Measurements from ENCODE around the gene EIF4E3. TPM values are rescaled to one million over a fixed set of nuclear protein-coding genes. Genes with fewer than 3 reads are reported as not detected.

Gene EIF4E3
- total RNA-seq, 2 donors from 2014 or later, result 19.2 to 26.0 TPM

- Histone ChIP-seq H3K4me3 (no peak overlapping the region), H3K36me3 (no peaks in the 10 kb centered on the region), H3K4me1 (replicated peaks) (no peaks in the 10 kb centered on the region), H3K27ac (no peak overlapping the region), H3K9me3 (no peaks in the 10 kb centered on the region), H3K27me3 (replicated peaks; ENCODE audit: insufficient read depth) (no peaks in the 10 kb centered on the region)
- intact Hi-C loops (cut with DNase I), result no loop called here
- DNase-seq (ENCODE audit: low spot score), result no peak
- WGBS, result 86% methylated on average over 5 of the region's 5 CpGs
- no peak for TF ChIP-seq POLR2AphosphoS5 (IDR thresholded peaks at IDR 0.05)
- TF ChIP-seq, protein P1, sequence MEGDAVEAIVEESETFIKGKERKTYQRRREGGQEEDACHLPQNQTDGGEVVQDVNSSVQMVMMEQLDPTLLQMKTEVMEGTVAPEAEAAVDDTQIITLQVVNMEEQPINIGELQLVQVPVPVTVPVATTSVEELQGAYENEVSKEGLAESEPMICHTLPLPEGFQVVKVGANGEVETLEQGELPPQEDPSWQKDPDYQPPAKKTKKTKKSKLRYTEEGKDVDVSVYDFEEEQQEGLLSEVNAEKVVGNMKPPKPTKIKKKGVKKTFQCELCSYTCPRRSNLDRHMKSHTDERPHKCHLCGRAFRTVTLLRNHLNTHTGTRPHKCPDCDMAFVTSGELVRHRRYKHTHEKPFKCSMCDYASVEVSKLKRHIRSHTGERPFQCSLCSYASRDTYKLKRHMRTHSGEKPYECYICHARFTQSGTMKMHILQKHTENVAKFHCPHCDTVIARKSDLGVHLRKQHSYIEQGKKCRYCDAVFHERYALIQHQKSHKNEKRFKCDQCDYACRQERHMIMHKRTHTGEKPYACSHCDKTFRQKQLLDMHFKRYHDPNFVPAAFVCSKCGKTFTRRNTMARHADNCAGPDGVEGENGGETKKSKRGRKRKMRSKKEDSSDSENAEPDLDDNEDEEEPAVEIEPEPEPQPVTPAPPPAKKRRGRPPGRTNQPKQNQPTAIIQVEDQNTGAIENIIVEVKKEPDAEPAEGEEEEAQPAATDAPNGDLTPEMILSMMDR (IDR thresholded peaks at IDR 0.05), result no peak
- no peak for TF ChIP-seq POLR2A (IDR thresholded peaks at IDR 0.05)
Observed at GRCh38 chr3:71705681-71706080, 19.5 kb downstream of the EIF4E3 start.

DNA sequence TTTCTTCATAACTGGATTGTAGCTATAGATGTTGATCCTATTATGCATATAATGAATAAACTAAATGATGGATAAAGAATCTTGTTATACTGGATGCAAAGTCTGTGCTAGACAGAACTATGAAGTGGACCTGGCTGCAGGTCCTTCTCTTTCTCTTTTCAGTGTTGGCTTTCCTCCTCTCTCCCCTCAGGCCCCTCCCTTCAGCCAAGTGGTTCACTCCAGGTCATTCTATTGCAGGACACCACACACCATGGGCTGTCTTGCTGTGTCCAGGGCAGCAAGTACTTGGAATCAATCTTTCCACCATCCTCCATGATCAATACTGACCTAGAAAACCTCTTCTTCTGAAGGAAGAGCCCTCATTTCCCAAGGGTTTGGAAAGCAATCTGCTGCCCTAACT lies 20.3 kb downstream of the EIF4E3 start:
- no peak overlapping the region for H3K4me3 ChIP-seq
- H3K36me3 ChIP-seq, result no peaks in the 10 kb centered on the region
- DNase-seq (ENCODE audit: low spot score), result no peak
- no peaks in the 10 kb centered on the region for H3K27me3 ChIP-seq (replicated peaks; ENCODE audit: insufficient read depth)
- H3K27ac ChIP-seq, result no peak overlapping the region
- TF ChIP-seq, protein P1 (IDR thresholded peaks at IDR 0.05), result no peak
- no peak for TF ChIP-seq POLR2A (IDR thresholded peaks at IDR 0.05)
- TF ChIP-seq POLR2AphosphoS5 (IDR thresholded peaks at IDR 0.05), result no peak
- intact Hi-C loops (cut with DNase I), result no loop called here
- no peaks in the 10 kb centered on the region for H3K4me1 ChIP-seq (replicated peaks)
- H3K9me3 ChIP-seq, result no peaks in the 10 kb centered on the region

- intact Hi-C loops (cut with DNase I), result no loop called here
- no peak overlapping the region for H3K4me3 ChIP-seq
- DNase-seq (ENCODE audit: low spot score), result no peak
- WGBS, result 54% methylated on average over 2 of the region's 2 CpGs
- H3K27ac ChIP-seq, result no peak overlapping the region
- no peaks in the 10 kb centered on the region for H3K9me3 ChIP-seq
- TF ChIP-seq POLR2A (IDR thresholded peaks at IDR 0.05) (no peak), POLR2AphosphoS5 (IDR thresholded peaks at IDR 0.05) (no peak)
- TF ChIP-seq, protein P1 (IDR thresholded peaks at IDR 0.05), result no peak
- no peaks in the 10 kb centered on the region for H3K36me3 ChIP-seq
- H3K4me1 ChIP-seq (replicated peaks), result no peaks in the 10 kb centered on the region
- H3K27me3 ChIP-seq (replicated peaks; ENCODE audit: insufficient read depth), result no peaks in the 10 kb centered on the region
Observed at GRCh38 chr3:71703797-71704196, 21.4 kb downstream of the EIF4E3 start.

- no peaks in the 10 kb centered on the region for H3K9me3 ChIP-seq
- no peak for DNase-seq (ENCODE audit: low spot score)
- no peak overlapping the region for H3K4me3 ChIP-seq
- TF ChIP-seq POLR2AphosphoS5 (IDR thresholded peaks at IDR 0.05) (no peak), POLR2A (IDR thresholded peaks at IDR 0.05) (no peak)
- TF ChIP-seq, protein P1 (IDR thresholded peaks at IDR 0.05), result no peak
- H3K27ac ChIP-seq, result no peak overlapping the region
- H3K4me1 ChIP-seq (replicated peaks), result no peaks in the 10 kb centered on the region
- H3K27me3 ChIP-seq (replicated peaks; ENCODE audit: insufficient read depth), result no peaks in the 10 kb centered on the region
- 86% methylated on average over 7 of the region's 7 CpGs for WGBS
- no peaks in the 10 kb centered on the region for H3K36me3 ChIP-seq
- intact Hi-C loops (cut with DNase I), result no loop called here
Observed at GRCh38 chr3:71702131-71703024, 22.8 kb downstream of the EIF4E3 start.

DNA sequence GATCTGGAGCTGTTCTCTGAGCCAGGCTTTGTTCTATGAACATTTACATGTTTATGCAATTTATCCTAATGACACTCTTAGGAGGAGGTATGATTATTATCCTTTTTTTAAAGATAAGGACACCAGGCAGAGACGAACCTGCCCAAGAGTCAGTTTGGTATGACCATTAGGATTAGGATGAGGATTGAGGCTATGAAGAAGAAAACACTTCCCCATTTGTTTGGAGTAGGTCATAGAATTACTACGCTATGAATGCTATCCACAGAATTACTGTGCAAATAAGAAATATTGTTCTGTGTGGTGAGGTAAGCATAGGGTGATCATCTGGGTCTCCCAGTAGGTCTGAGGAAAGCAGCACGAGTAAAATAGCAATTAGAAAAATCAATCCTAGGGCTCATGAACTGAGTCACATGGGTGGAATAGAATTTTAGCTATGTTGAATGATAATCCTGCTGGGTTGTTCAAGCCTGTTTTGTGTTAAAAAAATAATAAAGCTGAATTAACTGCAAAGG lies 23.9 kb downstream of the EIF4E3 start:
- DNase-seq (ENCODE audit: low spot score), result no peak
- WGBS, result 85% methylated on average over 3 of the region's 3 CpGs
- TF ChIP-seq POLR2AphosphoS5 (IDR thresholded peaks at IDR 0.05) (no peak), POLR2A (IDR thresholded peaks at IDR 0.05) (no peak)
- TF ChIP-seq, protein P1 (IDR thresholded peaks at IDR 0.05), result no peak
- Histone ChIP-seq H3K36me3 (no peaks in the 10 kb centered on the region), H3K4me3 (no peak overlapping the region), H3K4me1 (replicated peaks) (no peaks in the 10 kb centered on the region), H3K9me3 (no peaks in the 10 kb centered on the region), H3K27me3 (replicated peaks; ENCODE audit: insufficient read depth) (no peaks in the 10 kb centered on the region), H3K27ac (no peak overlapping the region)
- intact Hi-C loops (cut with DNase I), result no loop called here
